ENCODE results near the gene IL18R1.

IL18R1 gene

DNA sequence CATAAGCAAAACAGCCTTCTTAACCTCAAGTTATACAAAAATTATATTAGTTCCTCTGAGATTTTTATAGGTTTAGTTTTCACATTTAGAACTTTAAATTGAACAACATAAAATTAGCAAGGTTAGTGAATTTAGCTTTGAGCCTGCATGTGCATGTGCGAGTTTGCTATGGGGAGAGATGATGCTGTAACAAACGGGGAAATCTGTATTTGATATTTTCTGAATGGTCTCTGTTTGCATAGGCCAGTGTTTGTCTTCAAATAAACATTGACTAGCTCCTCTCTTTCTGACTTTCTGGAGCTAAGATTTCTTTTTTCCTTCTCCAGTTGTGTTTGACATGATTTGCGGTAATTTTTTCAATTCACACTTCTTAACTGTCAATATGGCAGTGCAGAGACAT, 36.5 kb downstream of the IL18R1 start:
- no peak for DNase-seq

DNA sequence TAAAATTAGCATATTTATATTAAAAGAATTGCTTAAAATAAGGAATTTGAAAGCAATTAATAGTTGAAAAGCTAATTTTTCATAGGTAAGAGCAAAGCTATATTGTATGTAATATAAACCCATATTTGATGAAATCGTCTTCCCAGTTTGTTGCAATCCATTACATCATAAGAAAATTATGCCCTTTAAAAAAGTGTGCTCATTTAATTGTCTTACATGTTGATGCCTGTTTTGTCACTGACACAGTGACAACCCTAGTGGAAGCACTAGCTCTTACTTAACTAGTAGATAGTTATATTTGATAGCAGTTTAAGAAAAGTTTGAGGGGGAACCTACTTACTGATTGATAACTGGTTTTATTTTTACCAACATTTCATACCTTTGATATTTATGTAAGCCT, 37.3 kb downstream of the IL18R1 start:
- no peak for DNase-seq

DNA sequence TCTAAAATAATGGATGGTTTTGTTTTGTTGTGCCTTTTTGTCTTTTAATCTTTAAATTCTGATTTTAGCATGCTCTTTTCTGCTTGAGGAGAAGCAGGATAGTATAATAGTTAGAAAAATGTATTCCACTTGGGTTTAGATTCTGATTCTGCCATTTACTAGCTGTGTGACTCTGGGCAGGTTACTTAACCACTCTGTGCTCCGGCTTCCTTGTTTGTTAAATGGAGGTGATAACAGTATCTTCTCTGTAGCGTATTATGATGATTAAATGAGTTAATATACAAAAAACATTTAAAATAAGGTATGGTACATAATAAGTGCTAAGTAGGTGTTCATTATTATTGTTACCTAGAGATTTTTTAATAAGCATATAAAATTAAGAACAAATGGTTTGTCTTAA, 40.4 kb downstream of the IL18R1 start:
- no peak for DNase-seq

DNA sequence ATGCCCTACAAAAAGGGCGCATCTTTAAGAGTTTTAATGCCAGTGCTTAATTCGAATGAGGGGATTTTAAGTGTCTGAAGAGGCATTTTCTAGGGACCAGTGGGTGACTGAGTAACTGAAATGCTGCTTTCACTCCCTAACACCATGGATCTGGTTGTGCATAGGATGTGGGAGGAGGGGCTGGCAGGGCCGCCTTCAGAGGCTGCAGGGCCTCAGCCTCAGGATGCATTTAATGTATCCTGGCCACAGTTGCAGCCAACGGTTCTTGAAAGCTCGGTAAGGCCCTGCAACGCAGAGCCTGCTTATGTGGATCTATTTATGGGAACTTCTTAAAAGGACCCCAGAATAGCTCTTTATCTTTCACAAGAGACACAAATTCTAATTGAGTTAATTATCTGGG, 41.6 kb downstream of the IL18R1 start:
- no peak for DNase-seq

DNA sequence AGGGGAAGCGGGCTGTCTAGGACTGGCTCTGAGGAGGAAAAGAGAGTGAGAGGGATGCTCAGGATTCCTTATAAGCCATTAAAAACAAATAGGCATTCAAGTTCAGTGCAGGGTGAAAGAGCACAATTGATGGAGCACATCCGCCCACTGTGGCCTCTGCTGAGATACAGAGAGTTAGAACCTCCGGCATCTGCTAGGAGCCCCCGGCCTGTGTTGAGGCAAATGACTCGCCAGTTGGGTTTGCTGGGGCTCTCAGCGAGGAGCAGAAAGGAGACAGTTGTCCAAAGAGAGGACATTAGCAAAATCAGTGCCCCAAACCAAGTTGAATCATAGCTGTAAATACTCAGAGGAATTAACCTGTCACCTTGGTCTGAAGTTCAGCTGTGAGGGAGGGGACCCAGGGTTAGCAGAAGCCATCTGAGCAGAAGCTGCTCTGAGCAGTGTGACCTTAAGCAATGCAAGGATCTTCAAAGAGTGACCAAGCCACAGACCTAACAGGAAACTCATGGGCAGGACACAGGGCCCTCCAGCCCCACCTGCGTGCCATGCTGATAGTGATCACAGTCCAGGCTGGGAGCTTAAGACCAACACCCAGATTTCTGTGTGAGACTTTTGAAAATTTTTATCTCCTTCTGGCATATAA, 44.0 kb downstream of the IL18R1 start:
- DNase-seq = no peak

DNA sequence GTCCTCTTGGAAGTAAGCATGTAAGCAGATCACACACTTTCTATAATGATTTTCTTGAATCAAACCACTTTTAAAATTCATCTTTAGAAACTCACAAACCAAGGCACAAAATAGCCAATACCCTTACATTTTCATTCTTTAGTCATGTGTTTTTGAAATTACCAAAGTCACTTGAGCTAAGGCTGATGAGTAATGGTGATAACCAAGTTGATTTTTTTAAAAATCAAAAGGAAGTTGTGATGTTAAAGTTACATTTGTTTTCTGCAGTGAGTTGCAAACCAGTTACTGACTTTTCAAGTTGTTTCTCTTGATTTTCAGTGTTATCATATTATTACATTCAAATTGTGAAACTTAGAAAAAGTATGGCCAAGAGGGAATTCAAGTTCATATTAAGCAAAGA, 45.9 kb downstream of the IL18R1 start:
- DNase-seq = no peak

DNA sequence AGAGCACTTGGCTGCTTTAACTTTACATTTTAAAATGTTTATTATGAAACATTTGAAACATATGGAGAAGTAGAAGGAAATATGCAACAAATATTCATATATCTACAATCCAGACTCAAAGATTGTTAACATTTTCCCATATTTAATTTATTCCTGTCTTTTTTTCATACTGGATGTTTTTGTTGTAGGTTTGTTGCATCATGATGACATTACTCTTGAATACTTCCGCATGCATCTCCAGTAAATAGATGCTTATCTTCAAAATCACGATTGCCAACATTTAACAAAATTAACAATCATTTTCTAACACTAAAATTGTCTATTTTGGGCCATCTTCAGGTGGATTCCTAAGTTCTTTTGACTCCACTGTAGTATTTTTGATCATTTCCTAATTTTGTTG, 46.3 kb downstream of the IL18R1 start:
- no peak for DNase-seq

DNA sequence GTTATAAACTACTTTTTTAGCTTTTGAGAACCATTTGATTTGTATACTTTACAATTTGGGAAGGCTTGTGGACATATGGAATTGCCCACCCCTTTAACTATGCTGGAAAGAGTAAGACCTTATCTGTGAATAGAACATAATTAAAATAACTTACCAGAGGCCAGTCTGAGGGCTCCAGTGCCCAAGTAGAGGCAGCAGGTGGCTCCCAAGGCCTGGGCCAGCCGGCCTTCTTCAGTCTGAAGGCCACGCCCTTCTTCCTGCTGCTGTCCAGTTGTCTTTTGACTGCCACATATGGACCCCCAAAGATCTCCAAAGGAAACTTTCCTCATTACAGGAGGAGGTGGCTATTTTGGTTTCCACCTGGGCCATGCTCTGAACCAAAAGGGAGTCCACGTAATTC, 55.4 kb downstream of the IL18R1 start:
- DNase-seq = no peak

DNA sequence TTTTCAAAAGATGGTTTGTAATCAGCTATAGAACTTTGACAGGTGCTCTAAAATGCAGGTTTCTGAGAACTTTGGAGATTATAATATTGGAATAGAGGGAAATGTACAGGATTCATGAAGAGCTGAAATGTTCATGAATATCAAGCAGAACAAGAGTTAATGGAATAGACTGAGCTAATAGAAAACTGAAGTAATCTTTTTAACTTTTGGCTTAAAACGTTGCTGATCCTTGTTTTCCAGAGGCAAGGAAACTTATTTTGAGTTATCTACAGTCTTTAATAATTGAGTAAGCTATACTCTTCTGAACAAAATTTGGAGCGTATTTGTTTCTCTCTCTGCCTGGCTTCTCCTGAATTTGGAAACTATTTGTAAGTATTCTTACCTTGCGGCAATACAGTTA, 56.6 kb downstream of the IL18R1 start:
- DNase-seq = no peak

DNA sequence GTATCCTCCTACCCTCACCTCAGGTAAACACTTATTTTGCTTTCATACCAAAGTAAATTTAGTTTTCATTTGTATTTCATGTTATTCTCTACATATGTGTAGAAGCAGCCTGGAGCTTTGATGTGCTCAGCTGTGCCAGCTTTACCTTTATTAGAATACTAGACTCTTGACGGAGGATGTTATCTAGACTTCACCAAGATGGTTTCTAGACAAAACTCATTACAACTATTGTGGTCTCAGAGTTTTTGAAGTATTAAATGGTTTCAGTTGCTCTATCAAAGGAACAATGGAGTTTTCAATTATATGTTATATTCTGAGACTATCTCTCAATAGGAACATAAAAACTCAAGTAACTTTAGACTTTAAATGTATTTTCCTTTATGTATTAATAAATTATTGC, 62.4 kb downstream of the IL18R1 start:
- peak; percentile 28 for DNase-seq

DNA sequence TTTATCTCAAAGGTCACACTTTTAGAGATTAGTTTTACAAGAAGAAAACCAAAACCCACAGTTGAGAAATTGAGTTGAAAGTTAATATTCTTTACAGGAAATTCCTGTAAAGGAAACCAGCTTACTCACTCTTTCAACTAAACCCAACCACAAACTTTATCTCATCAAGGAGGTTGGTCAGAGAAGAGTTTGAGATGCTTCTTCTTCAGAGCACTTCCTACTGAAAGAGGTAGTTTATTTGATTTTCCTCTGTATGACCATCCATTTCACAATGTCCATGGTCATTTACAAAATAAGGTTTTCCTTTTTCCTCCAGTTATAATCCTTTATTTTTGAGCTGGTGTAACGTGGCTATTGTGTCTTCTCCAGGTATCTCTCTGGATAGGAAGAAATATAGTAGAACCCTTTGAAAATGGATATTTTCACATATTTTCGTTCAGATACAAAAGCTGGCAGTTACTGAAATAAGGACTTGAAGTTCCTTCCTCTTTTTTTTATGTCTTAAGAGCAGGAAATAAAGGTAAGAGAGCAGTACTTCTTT, 62.9 kb downstream of the IL18R1 start:
- DNase-seq = no peak

DNA sequence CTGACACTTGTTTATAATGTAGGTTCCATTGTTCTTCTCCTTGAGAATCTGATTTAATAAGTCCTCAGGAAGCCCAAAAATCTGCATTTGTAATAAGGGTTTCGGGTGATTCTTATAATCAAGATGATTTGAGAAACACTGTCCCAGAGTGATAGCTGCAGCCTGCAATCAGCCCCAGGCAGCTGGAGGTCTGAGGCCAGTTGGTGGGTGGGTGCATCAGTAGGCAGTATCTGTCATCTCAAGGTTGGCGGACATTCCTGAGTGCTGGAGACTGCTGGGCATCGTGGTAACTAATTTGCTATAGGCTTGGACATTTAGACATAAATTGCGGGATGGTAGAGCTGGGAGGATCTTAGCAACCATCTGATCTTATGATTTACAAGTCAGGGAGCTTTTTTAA, 64.7 kb downstream of the IL18R1 start:
- DNase-seq = no peak

DNA sequence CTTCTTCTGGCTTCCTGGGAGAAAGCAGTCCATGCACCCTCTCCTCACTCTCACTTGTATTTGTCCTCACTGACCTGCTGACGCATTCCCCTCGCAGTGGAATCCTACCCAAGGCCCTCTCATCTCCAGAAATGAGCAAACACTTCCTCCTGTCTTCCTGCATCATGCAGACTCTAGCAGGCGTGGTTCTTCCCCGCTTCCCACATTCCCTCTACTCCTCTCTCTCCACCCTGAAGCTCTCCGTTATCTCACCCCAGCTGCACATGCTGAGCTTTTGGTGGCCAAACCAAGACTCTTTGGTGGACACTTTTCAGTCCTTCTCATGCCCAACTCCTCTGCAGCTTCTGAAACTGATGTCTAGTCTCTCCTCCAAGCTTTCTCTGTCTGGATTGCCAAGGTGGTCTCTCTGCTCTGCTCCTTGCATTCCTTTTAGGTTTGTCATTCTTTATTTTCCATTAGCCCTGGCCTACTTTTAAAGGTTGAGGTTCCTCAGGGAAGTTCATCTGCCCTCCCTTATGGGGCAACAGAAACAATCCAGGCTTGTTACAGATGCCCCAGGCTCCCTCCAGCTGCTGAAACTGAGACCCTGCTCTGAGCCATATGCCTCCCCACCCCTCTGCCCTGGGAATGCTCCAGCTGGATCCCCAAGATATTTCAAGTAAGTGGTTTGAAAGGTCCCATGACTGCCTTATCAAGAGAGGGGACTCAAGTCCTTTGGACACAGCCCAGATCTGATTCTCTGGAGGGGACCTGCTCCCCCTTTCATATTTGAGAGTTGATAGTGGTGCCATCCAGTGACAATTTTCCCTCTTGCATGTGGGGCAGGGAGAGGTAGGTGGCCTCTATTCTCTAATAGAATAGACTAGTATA, 66.5 kb downstream of the IL18R1 start:
- no peak for DNase-seq

DNA sequence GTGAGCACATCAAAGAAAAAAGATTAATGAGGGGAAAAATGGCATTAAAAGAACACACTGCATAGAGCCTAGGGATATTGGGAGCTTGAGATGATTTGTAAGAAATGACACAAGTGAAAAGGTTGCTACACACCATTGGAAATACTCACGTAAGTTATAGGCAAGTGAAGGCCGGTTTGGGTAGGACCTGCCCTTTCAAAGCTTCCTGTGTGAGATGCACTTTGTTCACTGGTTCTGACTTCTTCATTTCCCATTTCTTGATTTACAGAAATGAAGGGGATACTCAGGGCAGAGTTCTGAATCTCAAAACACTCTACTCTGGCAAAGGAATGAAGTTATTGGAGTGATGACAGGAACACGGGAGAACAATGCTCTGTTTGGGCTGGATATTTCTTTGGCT, 67.3 kb downstream of the IL18R1 start, which contains the start of gene IL18RAP:
IL18RAP (plus strand) TSS at position 251 of the 400 bp plus-strand sequence; CDS start at position 369, 118 bp downstream.
- DNase-seq = no peak

DNA sequence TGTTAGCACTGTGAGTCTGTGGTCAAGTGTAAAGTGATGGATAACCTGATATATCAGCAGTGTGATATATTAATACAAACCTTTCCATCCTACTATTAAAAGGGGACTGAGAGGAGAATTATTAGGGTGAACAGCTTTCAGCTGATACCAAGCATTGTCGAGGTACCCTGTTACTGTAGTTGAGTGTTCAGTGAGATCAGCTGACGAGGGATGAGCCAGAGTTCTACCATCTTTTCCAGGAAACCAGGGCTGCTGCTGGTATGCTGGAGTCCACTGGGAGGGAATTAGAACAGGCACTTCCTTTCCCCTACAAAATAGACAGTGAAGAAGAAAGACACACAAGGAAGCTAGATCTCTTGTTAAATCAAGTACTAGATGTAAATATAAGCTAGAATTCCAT, 67.8 kb downstream of the IL18R1 start:
- no peak for DNase-seq

DNA sequence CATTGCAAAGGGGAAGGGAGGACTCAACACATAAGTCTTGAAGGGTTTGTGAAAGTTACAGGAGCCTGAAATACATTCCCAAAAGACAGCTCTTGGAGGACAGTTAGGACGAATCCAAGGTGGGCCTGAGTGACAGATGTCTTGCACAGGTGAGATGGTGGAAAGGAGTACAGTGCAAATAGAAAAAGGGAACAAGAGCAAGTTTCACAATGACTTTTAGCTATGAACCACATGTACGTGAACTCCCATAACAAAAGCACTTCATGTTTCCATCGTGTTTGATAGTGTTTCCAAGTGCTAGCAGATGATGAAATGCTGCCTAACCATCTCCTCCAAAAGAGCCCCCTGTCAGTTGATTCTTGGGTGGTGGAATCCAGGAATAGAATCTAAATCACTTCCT, 69.2 kb downstream of the IL18R1 start:
- no peak for DNase-seq

DNA sequence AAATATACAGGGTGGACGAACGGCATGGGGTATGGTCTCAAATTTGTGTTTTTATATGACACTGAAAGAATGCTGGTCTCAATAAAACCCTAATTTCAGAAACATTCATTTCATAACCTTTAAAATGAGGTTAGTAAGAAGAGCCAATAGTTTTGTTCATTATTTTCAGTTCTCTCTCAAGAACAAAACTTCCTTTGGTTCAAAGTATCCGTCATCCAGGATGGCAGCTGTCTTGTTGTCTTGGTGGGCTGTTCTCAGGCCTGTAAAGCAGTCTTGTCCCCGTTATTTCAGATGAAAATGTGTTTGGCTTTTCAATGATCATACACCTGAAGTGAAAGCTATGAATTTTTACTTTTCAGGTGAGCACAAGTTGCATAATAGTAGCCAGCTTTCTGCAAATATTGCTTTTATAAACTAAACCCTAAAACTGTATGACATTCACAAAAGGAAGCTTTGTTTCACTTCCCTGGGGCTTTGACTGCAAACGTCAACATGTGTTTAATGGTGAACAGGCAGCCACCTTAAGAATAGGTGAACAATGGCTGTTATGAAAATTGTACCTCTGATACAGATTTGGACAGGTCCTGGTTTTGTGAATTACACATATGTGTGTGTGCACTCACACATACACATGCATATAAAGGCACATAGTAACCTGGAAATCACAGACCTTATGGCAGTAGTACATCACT, 70.0 kb downstream of the IL18R1 start:
- no peak for DNase-seq

DNA sequence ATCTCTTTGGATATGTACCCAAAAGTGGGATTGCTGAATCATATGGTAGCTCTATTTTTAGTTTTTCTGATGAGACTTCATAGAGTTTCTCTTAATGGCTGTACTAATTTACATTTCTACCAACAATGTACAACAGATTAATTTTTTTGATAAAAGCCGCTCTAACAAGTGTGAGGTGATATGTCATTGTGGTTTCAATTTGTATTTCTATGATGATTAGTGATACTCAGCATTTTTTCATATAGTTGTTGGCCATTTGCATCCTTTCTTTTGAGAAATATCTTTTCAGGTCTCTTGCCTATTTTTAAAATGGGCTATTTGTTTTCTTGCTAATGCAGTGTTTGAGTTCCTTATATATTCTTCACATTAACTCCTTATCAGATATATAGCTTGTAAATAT, 71.7 kb downstream of the IL18R1 start:
- no peak for DNase-seq

DNA sequence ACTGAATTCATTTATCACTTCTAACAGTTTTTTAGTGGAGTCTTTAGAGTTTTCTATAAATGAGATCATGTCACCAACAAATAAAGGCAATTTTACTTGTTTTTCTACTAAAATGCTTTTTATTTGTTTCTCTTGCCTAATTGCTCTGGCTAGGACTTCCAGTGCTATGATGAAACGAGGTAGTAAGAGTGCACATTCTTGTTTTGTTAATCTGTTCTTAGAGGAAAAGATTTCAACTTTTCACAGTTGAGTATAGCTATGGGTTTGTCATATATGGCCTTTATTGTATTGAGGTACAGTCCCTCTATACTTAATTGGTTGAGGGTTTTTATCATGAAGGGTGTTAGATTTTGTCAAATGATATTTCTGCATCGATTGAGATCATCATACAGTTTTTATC, 73.0 kb downstream of the IL18R1 start:
- no peak for DNase-seq

DNA sequence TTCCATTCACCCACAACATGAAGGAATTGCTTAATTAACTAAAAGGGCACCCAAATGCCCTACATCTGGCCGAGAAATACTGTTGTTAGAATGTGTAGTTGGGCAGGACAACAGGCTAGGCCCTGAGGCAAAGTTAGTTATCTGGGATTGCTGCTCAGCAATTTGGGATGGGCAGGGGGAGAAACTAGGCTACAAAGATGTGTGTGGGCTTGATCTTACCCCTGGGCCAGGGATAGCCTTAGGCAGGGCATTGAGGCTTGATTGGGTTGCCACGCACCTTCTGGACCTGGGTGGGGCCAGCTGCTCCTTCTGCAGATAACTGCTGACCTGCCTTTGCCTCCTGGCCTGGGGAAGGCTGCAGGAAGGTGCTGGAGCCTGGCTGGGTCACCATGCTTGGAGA, 76.8 kb downstream of the IL18R1 start:
- DNase-seq = no peak

DNA sequence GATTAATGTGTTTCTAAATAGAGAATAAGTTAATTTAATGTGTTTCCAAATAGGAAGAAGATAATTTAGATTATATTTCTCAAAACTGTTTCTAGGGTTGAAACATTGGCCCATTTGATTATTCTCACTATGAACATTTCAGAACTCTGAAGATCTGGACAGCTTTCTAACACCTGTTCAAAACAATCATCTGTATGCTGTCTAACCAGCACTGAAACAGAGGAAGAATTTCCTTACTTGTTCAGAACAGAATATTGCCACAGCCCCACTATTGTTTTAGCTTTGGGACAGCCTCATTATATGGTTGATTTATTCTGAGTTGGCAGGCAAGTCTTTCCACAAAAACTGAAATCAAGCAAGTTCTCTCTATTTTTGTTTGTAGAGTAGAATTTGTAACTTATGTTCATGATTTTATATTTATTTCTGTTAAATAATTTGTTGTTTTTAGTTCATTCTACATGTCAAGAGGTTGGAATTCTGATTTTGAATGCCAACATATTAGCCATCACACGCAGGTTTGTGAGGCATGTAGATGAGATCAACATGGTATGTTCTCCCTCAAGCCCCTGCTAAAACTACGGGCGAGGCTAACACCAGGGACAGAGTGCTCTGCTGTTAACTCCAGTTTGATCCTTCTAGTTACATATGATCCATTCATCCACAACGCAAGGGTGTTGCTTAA, 78.5 kb downstream of the IL18R1 start:
- no peak for DNase-seq

DNA sequence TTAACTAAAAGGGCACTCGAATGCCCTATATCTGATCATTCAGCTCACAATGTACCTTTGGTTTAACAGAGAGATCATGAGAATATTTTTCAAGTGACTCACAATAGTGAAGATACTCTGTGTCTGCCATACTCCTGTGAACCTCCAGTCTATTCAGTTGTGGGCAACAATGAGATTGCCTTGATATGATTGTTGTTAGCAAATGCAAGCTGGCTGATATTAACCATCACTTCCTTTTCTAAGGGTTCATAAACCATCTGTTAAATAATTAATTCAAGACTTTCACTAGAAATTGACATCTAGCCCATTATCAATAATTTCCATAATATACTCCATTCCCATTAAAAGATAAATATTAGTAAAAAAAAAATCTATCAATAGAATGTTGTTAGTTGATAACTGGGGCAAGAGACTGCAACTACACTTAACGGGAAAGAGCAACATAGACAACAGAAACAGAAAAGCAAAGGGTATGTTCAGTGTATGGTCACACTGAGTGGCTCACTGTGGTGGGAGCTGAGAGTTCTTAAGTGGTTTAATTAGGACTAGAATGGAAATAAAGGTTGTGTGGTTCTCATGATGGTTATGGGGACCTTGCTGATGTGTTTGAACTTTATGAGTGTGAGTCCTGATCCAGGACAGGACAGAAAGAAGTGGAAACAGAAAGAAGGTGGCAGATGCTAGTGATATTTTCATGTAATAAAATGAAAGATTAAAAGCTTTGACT, 79.2 kb downstream of the IL18R1 start:
- no peak for DNase-seq

Measured in activated naive CD4-positive, alpha-beta T cell treated with anti-CD3 and anti-CD28 coated beads, Interleukin-2, amount 50 U/mL, for 16 hours (primary cell).